Fibroblast of skin of abdomen (primary cell): Measurements from ENCODE around the gene UST.
"Not testable (repeated sequence)": the region's sequence is repeated elsewhere in the genome, so short reads cannot be mapped to it uniquely, and the experiment has no call there.

ENCODE experiments used
- DNase-seq: peaks from one replicate; pipeline ENCODE4 v3.0.0-alpha.2; 2013

Gene UST

DNA sequence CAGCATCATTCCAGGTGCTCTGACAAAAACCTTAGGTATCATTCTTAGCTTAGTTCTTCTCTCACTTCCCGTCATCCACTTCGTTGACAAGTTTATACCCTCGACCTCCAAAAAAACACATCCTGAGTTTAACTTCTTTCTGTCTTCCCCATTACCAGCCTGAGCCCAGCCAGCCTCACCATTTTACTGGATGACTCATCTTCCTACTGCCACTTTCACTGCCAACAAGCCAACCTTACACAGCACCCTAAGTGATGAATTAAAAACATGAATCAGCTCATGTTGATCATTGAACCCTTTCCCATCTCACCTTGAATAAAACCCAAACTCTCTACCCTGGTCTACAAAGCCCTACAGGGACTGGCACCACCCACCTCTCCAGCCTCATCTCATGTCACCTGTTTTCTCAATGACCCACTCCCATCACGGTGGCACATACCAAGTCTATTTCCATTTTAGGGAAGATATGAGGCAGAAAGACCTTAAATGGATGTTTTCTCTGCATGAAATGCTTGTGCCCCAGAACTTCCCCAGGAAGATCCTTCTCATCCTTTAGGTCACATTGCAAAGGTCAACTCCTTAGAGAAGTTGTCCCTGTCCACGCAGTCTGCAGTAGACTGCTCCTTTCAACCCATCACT, 9.9 kb upstream of the UST start:
- no peak for DNase-seq

- no peak for DNase-seq
Observed at GRCh38 chr6:148737806-148738205, 9.0 kb upstream of the UST start.

GRCh38 chr6:148738946-148739821, 7.6 kb upstream of the UST start:
- DNase-seq, result no peak

- no peak for DNase-seq
Observed at GRCh38 chr6:148739822-148740128, 7.1 kb upstream of the UST start.

- no peak for DNase-seq
Observed at GRCh38 chr6:148743476-148743875, 3.4 kb upstream of the UST start.

GRCh38 chr6:148745926-148746325, 904 bp upstream of the UST start:
- no peak for DNase-seq

DNA sequence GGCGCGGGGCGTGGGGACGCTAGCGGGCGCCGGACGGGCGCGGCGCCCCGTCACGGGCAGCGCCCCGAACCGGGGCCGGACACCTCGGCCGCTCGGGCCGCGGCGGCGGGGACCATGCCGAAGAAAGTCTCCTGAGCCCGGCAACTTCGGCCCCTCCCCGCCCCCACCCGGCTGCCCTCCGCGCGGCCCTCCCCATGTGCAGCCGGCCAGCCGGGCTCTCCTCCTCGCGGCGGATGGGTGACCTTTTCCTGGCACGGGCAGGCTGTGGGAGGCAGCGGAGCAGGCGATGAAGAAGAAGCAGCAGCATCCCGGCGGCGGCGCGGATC, 278 bp downstream of the UST start:
- DNase-seq, result no peak

- peak; percentile 29 for DNase-seq
Observed at GRCh38 chr6:148747471-148748165, 788 bp downstream of the UST start.

DNA sequence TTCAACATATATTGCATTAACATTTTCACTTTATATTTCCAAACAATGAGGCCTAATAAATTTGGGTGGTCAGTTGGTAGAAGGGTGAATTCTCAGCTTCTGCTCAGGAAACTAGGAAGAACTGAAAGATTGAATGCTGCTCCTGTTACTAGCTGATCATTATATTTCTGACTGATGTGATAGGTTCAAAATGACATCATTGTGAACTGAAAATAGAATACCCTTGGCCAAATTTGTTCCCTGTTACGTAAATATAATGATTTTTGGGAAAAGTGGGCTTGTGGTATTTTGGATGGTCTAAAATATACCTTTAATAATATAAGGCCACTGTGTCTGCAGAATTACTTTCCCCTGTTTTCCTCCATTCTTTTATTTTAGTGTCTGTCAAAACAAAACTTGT, 2.8 kb downstream of the UST start:
- no peak for DNase-seq

- peak; percentile 30 for DNase-seq
Observed at GRCh38 chr6:148750838-148751792, 4.3 kb downstream of the UST start.

DNA sequence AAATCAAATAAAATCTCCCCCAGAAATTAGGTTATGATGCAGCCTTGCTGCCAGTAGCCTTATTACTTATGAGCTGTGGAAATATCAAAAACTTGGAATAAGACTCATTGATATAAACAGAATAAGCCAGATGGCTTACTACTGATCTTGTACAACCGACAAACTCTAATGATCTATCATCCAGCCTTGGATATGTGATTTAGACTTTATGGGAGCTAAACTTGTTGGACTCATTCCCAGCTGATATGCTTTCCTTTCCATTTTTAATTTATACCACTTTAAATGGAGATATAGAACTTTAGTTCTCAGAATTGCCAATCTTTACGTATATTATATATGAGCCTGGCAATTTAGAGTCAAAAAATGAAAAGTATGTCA, 5.0 kb downstream of the UST start:
- no peak for DNase-seq

DNA sequence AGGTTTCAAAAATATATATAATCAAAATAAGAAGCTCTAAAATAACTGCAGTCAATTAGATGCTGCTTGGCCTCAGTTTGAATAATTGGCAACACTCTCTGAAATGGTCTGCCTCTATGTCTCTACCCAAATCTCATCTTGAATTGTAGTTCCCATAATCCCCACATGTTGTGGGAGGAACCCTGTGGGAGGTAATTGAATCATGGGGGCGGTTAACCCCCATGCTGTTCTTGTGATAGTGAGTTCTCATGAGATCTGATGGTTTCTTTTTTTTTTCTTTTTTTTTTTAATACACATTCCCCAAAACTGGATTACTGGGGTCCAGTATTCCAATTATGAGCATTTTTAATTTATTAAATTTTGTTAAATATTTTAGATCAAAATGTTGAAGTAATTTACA, 8.5 kb downstream of the UST start:
- DNase-seq, result not testable (repeated sequence)

DNA sequence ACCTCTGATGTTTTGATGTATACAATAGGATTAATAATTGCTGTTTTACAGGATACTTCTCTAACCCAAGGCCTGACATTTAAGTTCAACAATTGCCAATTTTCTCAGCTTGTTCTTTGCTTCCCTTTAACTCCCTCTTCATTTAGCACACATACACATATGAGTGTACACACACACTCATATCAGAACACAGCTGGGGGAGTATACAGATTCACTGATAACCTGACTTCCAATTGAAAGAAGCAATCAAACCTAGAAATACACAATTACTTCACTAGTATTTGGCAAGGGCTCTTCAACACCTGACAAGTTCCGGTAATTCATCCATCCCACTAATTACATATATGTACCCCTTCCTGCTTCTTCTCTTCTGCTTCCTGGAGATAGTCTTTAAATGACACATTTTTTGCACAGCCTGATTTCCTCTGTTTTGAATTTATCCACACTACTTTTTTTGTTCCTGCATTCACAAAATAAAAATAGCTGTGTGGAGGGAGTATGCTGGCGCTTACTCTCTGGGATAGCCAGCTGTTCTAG, 11.2 kb downstream of the UST start:
- no peak for DNase-seq

DNA sequence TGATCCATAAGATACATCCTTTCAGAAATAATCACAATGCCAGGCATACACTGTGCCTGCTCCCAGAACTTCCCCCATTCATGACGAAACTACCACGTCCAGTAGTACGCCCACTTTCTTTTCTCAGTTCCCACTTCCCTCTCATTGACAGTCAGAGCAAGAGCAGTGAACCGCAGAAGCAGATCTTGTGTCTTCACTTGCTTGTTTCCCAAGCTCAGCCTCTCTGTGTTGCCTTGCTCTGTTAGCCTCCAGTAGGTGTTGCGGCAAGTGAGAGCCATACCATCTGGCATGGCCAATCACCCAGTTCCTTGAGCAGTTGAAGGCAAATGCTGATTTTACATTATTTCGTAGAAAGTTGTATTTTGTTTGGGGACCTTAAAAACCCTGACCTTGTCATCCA, 11.7 kb downstream of the UST start:
- DNase-seq, result no peak

DNA sequence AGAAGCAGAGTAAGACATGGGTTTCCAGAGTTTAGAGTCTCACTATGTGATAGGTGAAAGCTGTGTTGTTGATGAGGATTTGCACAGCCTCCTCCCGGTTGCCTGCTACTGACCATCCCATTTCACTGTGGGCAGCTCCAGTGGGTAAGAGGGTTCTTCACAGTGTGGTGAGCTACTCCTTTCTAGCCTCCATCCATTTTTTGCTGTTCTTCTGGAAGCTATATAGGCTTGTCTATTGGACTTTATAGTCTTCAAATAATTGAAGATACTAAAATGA, 13.4 kb downstream of the UST start:
- no peak for DNase-seq

- DNase-seq, result peak; percentile 95
Observed at GRCh38 chr6:148760568-148761526, 14.0 kb downstream of the UST start.

DNA sequence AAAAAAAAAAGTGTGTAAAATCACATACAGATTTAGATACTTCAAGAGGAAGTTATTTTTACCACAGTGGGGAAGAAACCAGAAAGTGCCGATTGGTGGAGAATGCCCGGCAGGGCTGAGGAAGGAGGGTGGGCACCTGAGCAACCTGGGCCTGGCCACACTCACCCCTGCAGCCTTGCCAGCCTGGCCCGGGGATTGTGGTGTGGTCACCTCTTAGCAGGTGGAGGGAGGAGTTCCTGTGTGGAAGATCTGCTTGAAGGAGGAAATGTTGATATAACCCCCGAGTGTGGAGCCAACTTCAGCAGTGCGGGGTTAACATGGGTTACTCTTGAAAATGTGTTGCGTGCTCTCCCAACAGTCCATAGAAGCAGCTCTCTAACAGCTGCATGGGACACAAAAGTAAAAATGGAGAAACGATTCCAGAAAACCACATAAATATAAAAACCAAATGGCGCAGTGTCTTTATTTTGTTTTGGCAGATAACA, 14.7 kb downstream of the UST start:
- no peak for DNase-seq

DNA sequence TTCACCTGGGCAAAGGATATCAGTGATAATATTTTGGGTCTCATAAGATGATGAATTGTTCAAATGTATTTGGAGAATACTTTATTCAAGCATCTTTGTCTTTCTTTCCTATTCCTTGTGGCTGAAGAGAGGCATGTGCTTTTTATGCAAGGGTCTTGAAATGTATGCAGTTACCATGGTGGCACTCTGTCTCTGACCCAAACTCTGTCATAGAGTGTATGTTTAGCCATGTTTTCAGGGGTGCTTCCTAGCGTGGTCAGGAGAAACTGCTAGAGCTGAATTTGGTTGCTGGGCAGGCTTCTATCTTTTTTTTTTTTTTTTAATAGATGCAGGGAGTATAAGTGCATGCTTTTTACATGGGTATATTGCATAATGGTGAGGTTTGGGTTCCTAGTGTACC, 15.4 kb downstream of the UST start:
- no peak for DNase-seq

GRCh38 chr6:148764259-148765020, 17.6 kb downstream of the UST start:
- not testable (repeated sequence) for DNase-seq
